ENCODE measurements around the gene CRP.

DNA sequence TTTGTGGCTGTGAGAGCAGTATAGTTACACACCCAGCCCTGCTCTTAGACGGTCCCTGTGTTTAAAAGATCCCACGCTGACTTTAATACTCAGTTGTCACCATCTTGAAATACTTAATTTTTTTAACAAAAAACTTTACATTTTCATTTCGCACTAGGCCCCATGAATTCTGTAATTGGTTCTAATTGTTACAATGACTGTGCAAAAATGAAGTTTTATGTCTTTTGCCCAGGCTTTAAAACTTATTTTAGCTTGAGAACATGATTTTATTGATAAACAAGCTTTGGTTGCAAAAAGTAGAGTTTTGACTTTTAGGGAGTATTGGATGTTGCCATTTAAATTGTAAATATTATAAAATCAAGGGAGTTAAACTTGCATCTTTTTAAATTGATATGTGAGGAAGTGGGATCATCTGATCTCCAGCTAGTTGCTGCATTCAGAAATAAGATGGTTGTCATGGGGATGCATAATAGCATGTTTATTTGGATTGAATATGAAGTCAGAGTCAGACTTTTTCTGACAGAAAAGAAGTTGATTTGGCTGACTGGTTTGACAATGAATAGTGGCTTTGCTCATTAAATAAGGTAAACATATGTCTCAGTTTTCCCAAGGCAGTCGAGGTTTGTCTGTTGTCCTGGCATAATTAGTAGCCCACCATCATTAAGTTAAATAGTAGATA, 23.0 kb upstream of the CRP start:
- TF ChIP-seq POLR2A (IDR thresholded peaks at IDR 0.05; ENCODE audit: low read depth, low read length) (no peak), SPI1 (IDR thresholded peaks at IDR 0.05; ENCODE audit: low read depth, low read length) (no peak)
